HCT116 (cell line): ENCODE data around the gene PCBP3.

ENCODE experiments used
- EZH2phosphoT487 ChIP-seq: fragments of 200-600 bp; IDR thresholded peaks from 2 replicates; pipeline ENCODE4 v1.6.1; 2018; ENCODE audit warnings: antibody characterized with exemption, borderline replicate concordance
- RAD21 ChIP-seq: IDR thresholded peaks from 2 replicates; pipeline ENCODE4 v1.6.1; 2012; ENCODE audit warnings: low read depth, mild to moderate bottlenecking
- ZFX ChIP-seq: fragments of 450-650 bp; IDR thresholded peaks from 2 replicates; pipeline ENCODE4 v1.6.1; 2017
- TF ChIP-seq, protein P1 (sequence below), 3 experiments: fragments of 200-600 bp in 1 of 3; sonication (generic) in 1 of 3; IDR thresholded peaks in 2 of 3; conservative IDR thresholded peaks in 1 of 3; 2 replicates each; pipeline ENCODE4 v1.5.1; 2012 to 2017; ENCODE audit warnings: low read depth in 2 of 3, low read length in 2 of 3, antibody characterized with exemption in 1 of 3, borderline replicate concordance in 1 of 3, control low read depth in 1 of 3, mild to moderate bottlenecking in 1 of 3, mixed read lengths in 1 of 3, mixed run types in 1 of 3, moderate library complexity in 1 of 3; ENCODE audit not compliant: insufficient read depth in 1 of 3

- no peak for TF ChIP-seq ZFX
- TF ChIP-seq, protein P1, sequence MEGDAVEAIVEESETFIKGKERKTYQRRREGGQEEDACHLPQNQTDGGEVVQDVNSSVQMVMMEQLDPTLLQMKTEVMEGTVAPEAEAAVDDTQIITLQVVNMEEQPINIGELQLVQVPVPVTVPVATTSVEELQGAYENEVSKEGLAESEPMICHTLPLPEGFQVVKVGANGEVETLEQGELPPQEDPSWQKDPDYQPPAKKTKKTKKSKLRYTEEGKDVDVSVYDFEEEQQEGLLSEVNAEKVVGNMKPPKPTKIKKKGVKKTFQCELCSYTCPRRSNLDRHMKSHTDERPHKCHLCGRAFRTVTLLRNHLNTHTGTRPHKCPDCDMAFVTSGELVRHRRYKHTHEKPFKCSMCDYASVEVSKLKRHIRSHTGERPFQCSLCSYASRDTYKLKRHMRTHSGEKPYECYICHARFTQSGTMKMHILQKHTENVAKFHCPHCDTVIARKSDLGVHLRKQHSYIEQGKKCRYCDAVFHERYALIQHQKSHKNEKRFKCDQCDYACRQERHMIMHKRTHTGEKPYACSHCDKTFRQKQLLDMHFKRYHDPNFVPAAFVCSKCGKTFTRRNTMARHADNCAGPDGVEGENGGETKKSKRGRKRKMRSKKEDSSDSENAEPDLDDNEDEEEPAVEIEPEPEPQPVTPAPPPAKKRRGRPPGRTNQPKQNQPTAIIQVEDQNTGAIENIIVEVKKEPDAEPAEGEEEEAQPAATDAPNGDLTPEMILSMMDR (IDR thresholded peaks at IDR 0.05 in 2 of 3, conservative IDR thresholded peaks at IDR 0.05 in 1 of 3; ENCODE audit: borderline replicate concordance in 1 of 3, insufficient read depth in 1 of 3, low read depth in 2 of 3, low read length in 2 of 3): no peak
- no peak for TF ChIP-seq RAD21
- TF ChIP-seq EZH2phosphoT487: no peak
These were observed 97.2 kb downstream of the PCBP3 start for GRCh38 chr21:45740491-45741357.
